Measurements from ENCODE around the gene PMVK. TPM values are rescaled to one million over a fixed set of nuclear protein-coding genes. Genes with fewer than 3 reads are reported as not detected.
A peak's percentile ranks its signal among the peaks of the same experiment; 100 is the strongest.

PMVK gene
- total RNA-seq, 1 donor from 2014 or later, result 26.7 TPM

- Mint-ChIP-seq H3K36me3 (ENCODE audit: low read depth, unreplicated experiment) (no peaks in the 10 kb centered on the region), H3K27me3 (ENCODE audit: unreplicated experiment) (peaks cover 17% of the 10 kb centered on the region), H3K4me1 (ENCODE audit: unreplicated experiment) (peaks cover 37% of the 10 kb centered on the region), H3K27ac (ENCODE audit: unreplicated experiment) (peak overlapping the region; percentile 99), H3K9me3 (ENCODE audit: unreplicated experiment) (no peaks in the 10 kb centered on the region), H3K4me3 (ENCODE audit: unreplicated experiment) (peak overlapping the region; percentile 93)
- no peak for TF ChIP-seq CTCF (IDR thresholded peaks at IDR 0.05; ENCODE audit: unreplicated experiment)
- DNase-seq (ENCODE audit: low spot score), result peak; percentile 81
Measured at GRCh38 chr1:154937085-154937987, 817 bp upstream of the PMVK start.

- no peaks in the 10 kb centered on the region for H3K9me3 Mint-ChIP-seq (ENCODE audit: unreplicated experiment)
- no peak for DNase-seq (ENCODE audit: low spot score)
- no peak for TF ChIP-seq CTCF (IDR thresholded peaks at IDR 0.05; ENCODE audit: unreplicated experiment)
- no peaks in the 10 kb centered on the region for H3K36me3 Mint-ChIP-seq (ENCODE audit: low read depth, unreplicated experiment)
- H3K27ac Mint-ChIP-seq (ENCODE audit: unreplicated experiment), result peak overlapping the region; percentile 99
- peak overlapping the region; percentile 93 for H3K4me3 Mint-ChIP-seq (ENCODE audit: unreplicated experiment)
- H3K4me1 Mint-ChIP-seq (ENCODE audit: unreplicated experiment), result peaks cover 29% of the 10 kb centered on the region
- peaks cover 14% of the 10 kb centered on the region for H3K27me3 Mint-ChIP-seq (ENCODE audit: unreplicated experiment)
Measured at GRCh38 chr1:154935749-154936554, 567 bp downstream of the PMVK start.

DNA sequence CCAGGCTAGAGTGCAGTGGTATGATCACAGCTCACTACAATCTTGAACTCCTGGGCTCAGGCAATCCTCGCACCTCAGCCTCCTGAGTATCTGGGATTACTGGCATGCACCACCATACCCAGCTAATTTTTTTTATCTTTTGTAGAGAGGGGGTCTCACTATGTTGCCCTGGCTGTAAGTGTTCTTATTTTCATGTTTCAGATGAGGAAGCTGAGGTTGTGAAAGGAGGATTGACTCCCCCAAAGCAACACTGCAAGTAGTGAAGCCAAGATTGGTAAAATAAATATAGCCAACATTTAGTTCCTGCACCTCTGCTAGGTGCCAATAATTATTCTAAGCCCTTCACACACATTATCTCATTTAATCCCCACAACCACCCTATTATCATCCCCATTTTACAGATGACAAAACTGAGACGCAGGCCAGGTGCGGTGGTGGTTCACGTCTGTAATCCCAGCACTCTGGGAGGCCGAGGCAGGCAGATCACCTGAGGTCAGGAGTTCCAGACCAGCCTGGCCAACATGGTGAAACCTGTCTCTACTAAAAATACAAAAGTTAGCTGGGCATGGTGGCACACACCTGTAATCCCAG, 2.1 kb downstream of the PMVK start:
- peaks cover 22% of the 10 kb centered on the region for H3K4me1 Mint-ChIP-seq (ENCODE audit: unreplicated experiment)
- H3K9me3 Mint-ChIP-seq (ENCODE audit: unreplicated experiment), result no peaks in the 10 kb centered on the region
- H3K27ac Mint-ChIP-seq (ENCODE audit: unreplicated experiment), result no peak overlapping the region
- H3K27me3 Mint-ChIP-seq (ENCODE audit: unreplicated experiment), result peaks cover 14% of the 10 kb centered on the region
- H3K4me3 Mint-ChIP-seq (ENCODE audit: unreplicated experiment), result peak overlapping the region; percentile 65
- no peak for TF ChIP-seq CTCF (IDR thresholded peaks at IDR 0.05; ENCODE audit: unreplicated experiment)
- H3K36me3 Mint-ChIP-seq (ENCODE audit: low read depth, unreplicated experiment), result no peaks in the 10 kb centered on the region
- DNase-seq (ENCODE audit: low spot score), result no peak

DNA sequence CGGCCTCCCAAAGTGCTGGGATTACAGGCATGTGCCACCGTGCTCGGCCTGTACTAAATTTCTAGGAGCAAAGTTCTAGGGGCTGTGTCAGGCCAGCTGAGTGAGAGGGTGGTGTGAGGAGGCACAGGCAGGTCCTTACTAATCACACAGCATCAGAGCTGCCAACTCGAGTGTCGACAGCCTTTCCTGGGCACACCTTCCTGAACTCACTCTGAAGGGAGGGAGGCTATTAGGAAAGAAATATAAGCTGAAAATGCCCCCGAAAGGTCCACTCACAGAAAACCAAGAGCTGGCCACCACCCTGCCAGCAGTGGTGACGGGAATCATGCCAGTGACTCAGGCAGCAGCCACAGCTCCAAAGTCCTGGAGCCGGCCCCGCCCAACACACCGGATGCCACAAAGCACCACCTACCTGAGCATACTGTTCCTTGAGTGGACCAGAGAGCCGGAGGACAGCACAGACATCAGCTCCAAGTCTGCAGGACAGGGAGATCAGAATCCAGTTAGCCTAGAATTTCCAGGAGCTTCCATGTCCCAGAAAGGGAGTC, 4.5 kb downstream of the PMVK start:
- H3K4me3 Mint-ChIP-seq (ENCODE audit: unreplicated experiment), result no peak overlapping the region
- peaks cover 9% of the 10 kb centered on the region for H3K36me3 Mint-ChIP-seq (ENCODE audit: low read depth, unreplicated experiment)
- no peak overlapping the region for H3K27ac Mint-ChIP-seq (ENCODE audit: unreplicated experiment)
- H3K4me1 Mint-ChIP-seq (ENCODE audit: unreplicated experiment), result peaks cover 9% of the 10 kb centered on the region
- DNase-seq (ENCODE audit: low spot score), result no peak
- peaks cover 10% of the 10 kb centered on the region for H3K27me3 Mint-ChIP-seq (ENCODE audit: unreplicated experiment)
- H3K9me3 Mint-ChIP-seq (ENCODE audit: unreplicated experiment), result no peaks in the 10 kb centered on the region
- no peak for TF ChIP-seq CTCF (IDR thresholded peaks at IDR 0.05; ENCODE audit: unreplicated experiment)

Measured in endothelial cell (in vitro differentiated cells).